HG03439 (cell line): Measurements from ENCODE around the gene GLYATL1.

Experiments used
- ATAC-seq: cut with Tn5 transposase; IDR thresholded peaks from one replicate; pipeline ENCODE4 v1.9.1; 2021; ENCODE audit warnings: mild to moderate bottlenecking, moderate library complexity; ENCODE audit not compliant: unreplicated experiment

Gene GLYATL1

DNA sequence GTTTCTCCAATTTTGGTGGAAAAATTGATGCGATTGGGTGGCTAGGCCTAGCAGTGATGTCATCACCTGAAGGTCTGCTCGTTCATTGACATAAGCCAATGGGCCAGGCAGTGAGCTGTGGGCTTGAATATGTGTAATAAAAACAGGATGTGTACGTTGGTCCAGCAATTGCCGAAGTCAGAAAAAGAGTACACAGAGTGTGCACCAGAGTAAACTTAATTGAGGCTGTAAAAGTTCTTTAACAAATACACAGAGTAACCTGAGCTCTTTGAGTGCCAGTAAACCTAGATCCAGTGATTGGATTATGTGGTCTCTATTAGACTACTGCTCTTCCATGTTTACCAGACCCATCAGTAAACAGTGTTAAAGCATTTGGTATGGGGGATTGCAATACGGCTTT lies 13.0 kb upstream of the GLYATL1 start:
- ATAC-seq, result no peak

DNA sequence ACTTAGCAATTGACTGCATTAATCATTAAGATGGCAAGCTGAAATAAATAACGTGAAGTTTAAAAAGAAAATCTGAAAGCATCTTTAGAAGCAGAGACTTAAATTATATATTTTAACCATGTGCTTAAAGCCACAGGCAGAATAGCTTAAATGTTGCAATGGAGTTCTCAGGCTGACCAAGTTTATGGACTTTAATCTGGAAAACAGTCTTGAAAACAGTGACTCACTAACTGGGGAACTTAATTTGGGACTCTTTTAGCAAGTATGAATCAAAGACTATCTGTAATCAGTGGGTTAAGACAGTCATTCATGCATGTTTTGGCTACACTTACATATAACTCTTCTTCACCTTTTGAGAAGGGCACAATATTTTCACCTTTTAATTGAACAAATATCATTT lies 12.6 kb upstream of the GLYATL1 start:
- ATAC-seq, result no peak

DNA sequence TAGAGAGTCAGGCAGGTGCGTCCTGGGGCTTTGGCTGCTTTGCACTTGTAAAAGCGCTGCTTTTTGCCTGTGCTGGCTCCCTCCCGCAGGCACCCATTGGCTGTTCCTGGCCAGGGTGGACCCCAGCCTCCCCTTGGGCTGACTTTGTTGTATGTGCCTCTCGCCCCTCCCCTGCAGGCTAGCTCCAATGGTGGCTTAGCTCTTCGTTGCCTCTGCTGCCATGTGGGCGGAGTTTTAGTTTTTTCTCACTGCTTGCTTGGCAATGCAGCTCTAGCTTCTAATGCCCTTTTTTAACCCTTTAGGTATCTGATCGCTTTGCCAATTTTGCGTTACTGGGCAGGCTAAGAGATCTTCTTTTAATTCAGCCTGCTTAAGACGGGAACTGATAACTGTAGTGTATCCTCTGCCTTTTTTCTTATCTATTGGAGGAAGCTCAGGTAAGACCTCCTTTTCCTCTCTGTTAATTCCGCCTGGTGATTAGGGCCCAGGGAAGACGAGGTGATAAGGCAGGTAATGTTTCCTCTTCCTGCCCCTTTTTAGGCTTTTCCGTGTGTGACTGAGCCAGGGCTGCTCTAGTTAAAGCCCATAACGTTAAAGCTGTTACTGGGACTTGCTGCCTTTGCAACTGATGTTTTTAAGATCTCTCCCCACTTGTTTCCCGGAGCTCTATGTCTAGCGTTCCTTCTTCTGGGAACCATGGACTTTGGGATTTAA lies 11.7 kb upstream of the GLYATL1 start:
- no peak for ATAC-seq

DNA sequence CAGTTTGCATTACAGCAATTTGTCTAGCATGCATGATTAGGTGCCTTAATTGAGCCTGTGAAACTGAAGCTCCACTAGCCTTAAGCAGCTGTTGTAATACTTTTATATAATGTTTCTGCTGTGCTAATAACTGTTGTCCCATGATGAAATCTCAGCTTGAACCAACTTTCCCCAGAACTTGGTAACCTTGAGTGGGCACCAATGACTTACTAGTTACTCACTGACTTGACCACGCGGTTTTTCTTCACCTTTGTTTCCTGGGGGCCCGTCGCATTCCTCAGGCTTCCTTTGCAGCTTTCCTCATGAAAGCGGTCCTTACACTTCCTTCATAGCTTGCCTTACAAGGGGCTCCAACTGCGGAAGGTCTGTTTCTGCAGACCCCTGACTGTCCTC lies 11.2 kb upstream of the GLYATL1 start:
- no peak for ATAC-seq

DNA sequence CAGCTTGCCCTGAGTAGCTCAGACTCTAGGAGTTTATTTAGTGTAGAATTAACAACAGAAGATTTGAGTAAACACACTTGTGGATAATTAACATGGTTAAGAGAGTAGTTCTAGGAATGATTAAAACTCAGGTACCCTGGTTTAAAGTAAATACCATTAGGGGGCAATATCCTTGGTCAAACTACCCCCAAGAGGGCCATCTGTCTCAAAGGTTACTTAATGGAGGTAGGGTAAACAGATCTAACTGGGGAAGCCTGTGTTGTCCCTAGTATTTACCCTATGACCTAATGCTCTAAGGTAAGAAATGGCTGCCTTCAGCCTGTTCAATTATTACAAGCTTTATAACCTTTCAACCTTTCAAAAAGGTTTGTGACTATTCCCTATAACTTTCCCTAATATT lies 10.6 kb upstream of the GLYATL1 start:
- no peak for ATAC-seq

DNA sequence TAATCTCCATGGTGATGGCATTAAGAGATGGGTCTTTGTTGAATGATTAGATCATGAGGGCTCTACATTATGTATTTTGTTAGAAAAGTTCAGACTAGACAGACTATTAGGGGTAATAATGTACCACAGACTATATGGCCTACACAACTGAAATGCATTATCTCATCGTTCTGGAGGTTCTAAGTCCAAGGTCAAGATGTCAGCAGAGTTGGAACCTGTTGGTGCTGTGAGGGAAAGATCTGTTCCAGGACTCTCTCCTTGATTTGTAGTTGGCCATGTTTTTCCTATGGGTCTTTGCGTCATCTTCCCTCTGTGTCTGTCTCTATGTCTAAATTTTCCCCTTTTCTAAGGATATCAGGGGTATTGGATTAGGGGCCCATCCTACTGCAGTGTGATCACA lies 8.4 kb upstream of the GLYATL1 start:
- no peak for ATAC-seq

DNA sequence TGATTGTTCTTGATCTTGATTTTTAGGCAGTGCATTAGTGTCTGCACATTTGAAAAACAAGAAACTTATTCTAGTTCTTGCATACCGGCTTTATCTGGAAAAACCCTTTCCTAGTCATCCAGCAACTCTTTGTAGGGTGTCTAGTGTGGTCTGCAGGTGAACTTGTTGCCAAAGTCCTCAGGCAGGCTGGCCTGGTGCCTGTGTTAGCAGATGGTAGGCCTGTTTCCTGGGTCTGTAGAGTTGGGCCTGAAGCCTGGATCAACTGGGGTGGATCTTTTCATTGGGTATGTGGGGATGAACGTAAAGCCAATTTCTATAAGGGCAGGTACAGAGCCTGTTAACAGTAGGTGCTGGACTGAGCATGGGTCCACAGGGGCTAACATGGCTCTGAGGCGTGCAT lies 5.6 kb upstream of the GLYATL1 start:
- no peak for ATAC-seq

DNA sequence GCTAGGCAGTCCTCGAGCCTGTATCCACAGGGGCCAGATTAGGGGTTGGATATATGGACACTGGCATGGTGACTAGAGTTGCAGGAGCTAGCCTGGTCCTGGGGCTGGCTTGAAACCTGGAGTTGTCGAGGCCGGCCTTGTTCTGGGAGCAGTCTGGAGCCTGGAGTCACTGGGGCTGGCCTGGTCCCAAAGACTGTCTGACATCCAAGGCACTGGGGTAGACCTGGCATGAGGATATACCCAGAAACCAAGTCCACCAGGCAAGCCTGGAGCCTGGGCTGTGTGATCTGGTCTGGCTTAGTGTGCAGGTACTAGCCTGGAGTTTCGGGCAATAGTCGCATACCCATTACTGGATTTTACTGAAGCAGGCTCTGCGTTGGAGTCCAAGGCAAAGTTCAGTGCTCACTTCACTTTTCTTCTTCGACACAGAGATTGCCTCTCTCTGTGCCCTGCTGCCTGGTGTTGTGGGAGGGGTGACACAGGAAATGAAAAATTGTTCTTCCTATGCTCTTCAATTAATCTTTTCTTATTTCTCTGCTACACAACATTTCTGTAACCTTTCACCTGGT lies 4.3 kb upstream of the GLYATL1 start:
- no peak for ATAC-seq

DNA sequence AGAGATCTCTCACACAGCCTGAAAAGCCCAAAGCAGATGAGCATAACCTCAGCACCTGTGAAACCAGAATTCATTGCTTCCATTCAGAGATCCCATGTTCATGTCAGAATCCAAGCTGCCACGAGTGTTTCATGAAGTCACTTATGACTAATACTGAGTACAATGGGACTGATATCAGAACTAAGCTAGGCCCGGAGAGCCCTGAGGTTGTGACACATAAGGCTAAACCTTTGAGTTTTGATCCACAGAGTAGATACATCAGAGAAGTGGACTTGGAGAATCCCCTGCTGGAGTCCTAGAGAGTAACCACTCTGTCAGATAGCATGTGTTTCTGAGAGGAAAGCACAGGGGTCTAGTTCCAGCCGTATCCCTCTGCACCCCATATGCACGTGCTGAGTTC lies 890 bp upstream of the GLYATL1 start:
- ATAC-seq, result no peak

DNA sequence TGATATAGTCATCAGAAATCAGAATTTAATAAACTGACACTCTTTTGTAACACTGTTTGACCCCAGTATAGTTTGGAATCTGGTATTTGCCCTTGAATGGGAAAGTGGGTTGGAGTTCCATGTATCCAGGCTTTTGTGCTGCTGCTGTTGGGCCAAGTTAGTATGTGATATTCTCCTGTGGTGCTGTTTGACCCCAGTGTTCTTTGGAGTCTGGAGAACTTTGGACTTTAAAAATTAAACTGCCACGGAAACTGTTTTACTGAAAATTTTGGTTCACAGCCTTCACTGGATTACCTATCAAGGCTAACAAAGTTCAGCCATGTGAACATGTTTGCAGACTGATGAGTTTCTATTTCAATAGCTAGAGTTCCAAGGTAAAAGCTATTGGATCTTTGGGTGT lies 740 bp downstream of the GLYATL1 start:
- no peak for ATAC-seq

DNA sequence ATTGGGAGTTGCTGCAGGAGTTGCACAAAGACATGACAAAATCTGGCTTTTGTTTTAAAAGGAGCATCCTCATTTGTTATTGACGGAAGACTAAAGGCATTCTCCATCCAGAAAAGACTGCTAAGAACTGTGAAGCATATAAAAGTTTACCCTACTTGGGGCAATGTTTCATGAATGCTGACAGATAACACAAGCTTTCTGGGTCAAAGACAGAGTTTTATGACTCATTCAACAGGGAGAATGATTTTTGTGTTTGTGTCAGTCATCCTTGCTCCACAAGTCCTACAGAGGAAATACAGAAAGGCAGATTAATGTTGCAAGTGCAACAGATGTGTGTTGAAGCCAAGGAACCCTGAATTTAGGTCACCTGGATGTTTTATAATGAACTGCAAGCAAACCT lies 2.5 kb downstream of the GLYATL1 start:
- no peak for ATAC-seq

DNA sequence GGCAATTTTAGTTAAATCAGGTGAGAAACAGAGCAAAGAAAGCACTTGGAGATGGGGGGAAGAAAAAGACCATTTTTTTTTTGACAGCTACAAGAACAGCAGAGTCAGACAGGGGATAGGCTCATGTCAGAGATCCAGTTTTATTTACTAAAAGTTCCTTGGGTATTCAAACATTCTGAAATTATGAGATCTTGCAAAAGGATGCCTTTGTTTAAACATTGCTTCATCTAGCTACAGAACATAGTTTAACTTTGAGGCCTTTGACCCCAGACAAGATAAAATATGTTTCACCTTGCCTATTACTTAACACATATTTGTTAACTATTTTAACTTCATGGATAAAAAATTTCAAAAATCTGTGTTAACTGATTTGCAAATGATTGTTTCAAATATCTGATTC lies 6.4 kb downstream of the GLYATL1 start:
- ATAC-seq, result no peak

DNA sequence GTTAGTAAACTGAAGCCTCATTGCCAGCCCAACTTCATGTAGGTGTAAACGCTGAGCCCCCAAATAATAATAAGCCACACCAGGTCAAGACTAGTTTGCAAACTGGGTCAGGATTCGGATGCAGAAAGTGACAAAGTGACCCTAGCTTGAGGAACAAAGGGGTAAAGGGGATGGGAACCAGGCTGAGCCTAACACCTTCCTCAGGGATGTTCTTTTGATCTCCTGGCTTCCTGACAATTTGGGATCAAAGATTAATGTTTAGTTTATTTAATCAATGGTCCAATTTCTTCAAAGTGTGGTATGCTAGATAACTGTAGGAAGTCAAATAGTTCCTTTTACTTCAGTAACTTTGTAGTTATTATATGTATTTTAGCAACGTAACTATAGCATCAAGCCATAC lies 9.9 kb downstream of the GLYATL1 start:
- ATAC-seq, result no peak

DNA sequence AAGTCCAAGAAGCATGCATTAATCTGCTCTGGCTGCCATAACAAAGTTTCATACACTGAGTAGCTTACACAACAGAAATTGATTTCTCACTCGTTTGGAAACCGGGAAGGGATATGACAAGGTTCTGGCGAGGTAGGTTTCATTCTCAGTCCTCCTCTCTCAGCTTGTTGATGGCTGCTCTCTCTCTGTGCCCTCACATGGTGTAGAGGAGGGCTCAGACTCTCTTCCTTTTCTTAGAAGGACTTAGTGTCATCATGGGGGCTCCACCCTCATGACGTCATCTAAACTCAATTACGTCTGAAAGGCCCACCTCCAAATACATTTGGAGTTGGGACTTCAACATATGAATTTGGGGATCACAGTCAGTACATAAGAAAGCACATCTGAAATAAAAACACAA lies 18.6 kb downstream of the GLYATL1 start:
- ATAC-seq, result no peak

DNA sequence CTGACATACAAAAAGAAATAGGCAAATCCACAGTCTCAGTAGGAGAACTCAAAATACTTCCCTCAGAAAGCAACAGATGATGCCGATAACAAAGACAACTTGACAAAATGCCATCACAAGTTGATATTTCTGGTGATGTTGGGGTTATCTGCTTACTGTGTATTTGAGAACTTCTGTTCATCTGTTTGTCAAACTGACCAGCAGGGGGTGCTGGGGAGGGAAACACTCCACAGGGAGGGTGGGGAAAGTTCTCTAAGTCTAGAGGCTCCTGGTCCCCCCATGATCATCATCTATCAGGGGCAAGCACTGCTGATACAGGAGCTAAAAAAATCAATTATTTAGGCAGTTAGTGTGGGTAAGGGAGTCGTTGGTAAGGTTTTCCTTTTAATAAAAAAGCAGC lies 19.2 kb downstream of the GLYATL1 start:
- no peak for ATAC-seq

DNA sequence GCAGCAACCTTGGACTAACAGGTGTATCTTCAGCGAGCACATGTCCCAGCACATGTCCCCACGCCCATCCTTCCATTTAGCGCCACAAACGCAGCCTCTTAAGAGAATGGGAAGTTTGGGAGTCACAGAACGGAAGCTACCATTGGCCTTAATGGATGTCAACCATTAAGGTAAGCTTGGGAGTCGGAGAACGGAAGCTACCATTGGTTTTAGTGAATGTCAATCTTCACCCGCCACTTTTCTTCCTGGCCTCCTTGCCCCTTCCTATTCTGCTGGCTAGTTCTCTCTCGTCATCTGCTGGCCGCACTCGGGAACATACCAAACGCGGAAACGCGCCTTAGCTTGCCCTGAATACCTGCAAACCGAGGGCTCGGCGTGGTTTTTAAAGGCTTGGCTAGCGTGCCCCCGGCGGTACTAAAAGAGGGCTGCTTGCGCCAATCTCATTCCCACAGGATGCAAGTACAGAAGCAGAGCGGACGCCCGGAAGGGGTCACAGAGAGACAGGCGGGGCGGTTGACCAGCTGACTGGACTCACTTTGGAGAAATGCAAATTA lies 24.3 kb downstream of the GLYATL1 start:
- no peak for ATAC-seq

DNA sequence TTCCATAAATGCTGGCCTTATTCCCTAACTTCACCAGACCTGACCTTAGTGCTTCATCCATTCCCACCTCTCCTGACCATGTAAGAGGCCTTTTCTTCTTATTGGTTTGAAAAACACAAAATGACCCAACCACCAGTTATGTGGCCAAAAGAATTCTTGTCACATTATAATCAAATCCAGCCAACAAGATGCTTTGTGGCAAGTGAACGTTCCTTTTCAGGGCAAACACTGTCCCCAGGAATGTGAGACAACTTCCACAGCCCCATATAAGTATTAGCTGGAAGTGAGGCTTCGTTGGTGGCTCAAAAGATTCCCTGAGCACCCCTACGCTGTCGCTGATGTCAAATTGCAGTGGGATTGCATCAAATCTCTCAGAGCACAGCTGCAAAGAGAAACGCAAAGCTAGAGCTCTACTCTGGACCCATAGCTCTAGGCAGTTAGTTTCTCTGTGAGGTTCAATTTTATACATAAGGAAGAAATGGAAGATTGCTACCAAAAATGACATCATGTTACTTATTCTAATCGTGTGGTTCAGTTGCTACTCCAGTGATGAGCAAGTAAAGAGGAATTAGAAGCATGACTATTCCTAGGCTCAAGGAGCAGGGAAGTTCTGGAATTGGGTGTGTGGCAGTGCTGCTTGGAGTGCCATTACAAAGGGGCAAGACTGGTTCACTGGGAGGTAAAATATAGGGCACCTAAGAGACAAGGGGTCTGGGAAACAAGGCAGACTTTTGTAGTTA lies 26.1 kb downstream of the GLYATL1 start:
- no peak for ATAC-seq

DNA sequence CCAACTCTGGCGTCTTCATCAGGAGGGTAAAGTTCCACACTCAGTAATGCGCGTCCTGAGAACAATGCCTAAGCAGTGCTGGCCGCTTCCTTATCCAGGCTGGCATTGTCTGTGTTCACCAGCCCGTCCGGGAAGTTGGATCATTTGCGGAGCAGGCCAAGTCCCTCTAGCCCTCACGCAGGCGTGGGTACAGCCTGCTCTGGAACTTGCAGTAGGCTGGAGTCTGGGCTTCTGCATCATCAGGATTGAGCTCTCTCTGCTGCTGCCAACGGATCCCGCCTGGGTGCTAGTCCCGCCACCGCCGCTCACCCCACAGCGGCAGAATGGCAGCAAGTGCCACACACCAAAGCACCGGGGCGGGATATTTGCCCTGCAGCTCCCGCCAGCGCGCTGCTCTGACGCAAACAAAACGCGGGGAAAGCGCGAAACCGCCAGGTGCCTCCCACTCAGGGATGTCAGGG lies 29.0 kb downstream of the GLYATL1 start:
- ATAC-seq, result no peak

DNA sequence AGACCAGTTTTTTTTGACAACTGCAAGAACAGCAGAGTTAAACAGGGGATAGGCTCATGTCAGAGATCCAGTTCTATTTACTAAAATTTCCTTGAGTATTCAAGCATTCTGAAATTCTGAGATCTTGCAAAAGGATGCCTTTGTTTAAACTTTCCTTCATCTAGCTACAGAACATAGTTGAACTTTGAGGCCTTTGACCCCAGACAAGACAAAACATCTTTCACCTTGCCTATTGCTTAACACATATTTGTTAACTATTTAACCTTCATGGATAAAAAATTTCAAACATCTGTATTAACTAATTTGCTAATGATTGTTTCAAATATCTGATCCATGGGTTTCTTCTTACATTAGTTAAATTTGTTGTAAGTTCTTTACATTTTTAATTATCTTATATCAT lies 38.2 kb downstream of the GLYATL1 start:
- no peak for ATAC-seq

DNA sequence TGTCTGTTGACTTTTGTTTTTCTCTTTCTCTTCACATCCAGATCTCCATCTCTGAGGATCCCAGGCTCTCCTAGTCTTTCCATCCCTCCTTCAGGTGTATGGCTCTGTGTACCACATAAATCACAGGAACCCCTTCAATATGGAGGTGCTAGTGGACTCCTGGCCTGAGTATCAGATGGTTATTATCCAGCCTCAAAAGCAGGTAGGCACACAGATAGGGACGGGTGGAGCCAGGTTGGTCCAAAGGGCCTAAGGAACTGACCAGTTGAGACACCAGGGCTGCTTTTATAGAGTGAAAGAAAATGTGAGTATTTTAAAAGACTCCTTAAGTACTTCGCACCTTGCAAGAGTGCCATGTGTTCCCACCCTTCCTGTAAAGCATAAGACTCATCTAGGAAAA lies 39.9 kb downstream of the GLYATL1 start:
- ATAC-seq, result no peak

DNA sequence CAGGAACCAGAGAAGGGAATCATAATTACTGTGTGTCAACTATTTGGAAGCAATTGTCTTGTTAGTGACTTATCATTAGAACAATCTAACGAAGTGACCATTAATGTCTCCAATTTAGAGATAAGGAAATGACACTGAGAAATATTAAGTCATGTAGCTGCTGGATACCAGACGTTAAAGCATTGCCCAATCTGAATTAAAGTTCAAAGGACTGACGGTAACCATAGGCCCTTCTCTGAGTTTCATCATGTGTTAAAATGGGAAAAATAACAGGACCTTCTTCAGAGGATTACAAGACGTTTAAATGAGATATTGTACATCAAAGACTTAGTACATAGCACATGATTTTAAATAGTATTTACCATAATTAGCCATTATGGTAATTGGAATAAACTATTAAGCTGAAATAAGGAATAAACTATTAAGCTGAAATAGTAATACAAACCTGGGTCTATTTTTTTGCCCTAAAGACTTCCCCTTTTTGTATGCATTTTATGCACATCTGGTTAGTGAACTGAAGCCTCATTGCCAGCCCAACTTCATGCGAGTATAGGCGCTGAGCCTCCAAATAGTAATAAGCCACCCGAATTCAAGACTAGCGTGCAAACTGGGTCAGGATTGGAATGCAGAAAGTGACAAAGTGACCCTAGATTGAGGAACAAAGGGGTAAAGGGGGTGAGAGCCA lies 41.0 kb downstream of the GLYATL1 start:
- ATAC-seq, result no peak
